ENCODE measurements around the gene POLR3H.

GRCh38 chr22:41522813-41523212 lies 21.5 kb downstream of the POLR3H start:
- no peak for TF ChIP-seq BCL6B (tag by site-specific recombination; IDR thresholded peaks at IDR 0.05)
- no peak for TF ChIP-seq YY1 (tag by site-specific recombination; IDR thresholded peaks at IDR 0.05)
- no peak for TF ChIP-seq ZBTB26 (tag by site-specific recombination; optimal IDR thresholded peaks at IDR 0.05)
- TF ChIP-seq ZNF19 (tag by site-specific recombination; IDR thresholded peaks at IDR 0.05; ENCODE audit: low read depth): no peak
- TF ChIP-seq ZNF214 (tag by site-specific recombination; IDR thresholded peaks at IDR 0.05; ENCODE audit: borderline replicate concordance): no peak
- no peak for TF ChIP-seq KLF17 (tag by site-specific recombination; IDR thresholded peaks at IDR 0.05)
